Astrocyte (in vitro differentiated cells and primary cell): ENCODE measurements around the gene NCOA4.
"Not testable (repeated sequence)": the region's sequence is repeated elsewhere in the genome, so short reads cannot be mapped to it uniquely, and the experiment has no call there.

Experiments
- CTCF ChIP-seq: IDR thresholded peaks from 2 replicates; pipeline ENCODE4 v1.5.1; 2011; ENCODE audit warnings: low read depth, mild to moderate bottlenecking, inconsistent platforms, low read length, moderate library complexity; ENCODE audit not compliant: insufficient read depth
- EZH2 ChIP-seq: IDR thresholded peaks from 2 replicates; pipeline ENCODE4 v1.6.1; 2012; ENCODE audit warnings: mild to moderate bottlenecking, low read length, inconsistent platforms; ENCODE audit not compliant: insufficient read depth

DNA sequence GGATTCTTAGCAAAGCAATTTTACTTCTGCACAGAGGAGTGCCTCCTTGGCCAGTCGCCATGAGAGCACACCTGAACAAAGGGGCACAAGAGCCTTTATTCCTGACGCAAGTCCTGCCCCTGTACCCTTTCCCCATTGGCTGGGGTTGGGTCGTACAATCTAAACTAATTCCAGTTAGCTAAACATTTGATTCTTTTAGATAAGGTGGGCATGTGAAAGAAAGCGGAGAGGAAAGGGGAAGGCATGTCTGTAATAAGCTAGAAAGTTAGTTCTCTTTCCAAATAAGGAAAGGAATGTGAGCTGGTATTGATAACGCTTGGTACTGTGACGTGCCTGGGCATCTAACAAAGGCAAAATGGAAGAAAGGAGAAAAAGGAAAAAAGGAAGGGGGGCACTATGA lies 73.8 kb downstream of the NCOA4 start:
- not testable (repeated sequence) for TF ChIP-seq CTCF, EZH2
